Colonic mucosa (tissue), 4 donors: ENCODE results near the gene PIEZO2. TPM values are rescaled to one million over a fixed set of nuclear protein-coding genes. Genes with fewer than 3 reads are reported as not detected.

ENCODE experiments used
- DNase-seq: peaks from one replicate; pipeline ENCODE4 v3.0.0-alpha.2; 2020
- H3K27ac ChIP-seq: fragments of 200-600 bp; one replicate; pipeline ENCODE4 v1.8.0; 2021
- H3K27me3 ChIP-seq: fragments of 200-600 bp; one replicate; pipeline ENCODE4 v1.8.0; 2021
- H3K36me3 ChIP-seq: fragments of 200-600 bp; one replicate; pipeline ENCODE4 v1.8.0; 2021
- H3K4me1 ChIP-seq: fragments of 200-600 bp; one replicate; pipeline ENCODE4 v1.8.0; 2021; ENCODE audit warnings: mild to moderate bottlenecking
- H3K4me3 ChIP-seq: fragments of 200-600 bp; one replicate; pipeline ENCODE4 v1.8.0; 2021
- H3K9ac ChIP-seq, 2 donors: one replicate each; pipeline ENCODE4 v1.7.0; 2013; ENCODE audit warnings: control low read depth in 2 of 2, low read depth in 2 of 2, low read length in 2 of 2
- H3K9me3 ChIP-seq: fragments of 200-600 bp; one replicate; pipeline ENCODE4 v1.8.0; 2021
- intact Hi-C: fragments of 100-400 bp; cut with DNase I; formaldehyde crosslinking; loops from one replicate; pipeline ENCODE4 v1.14.1; 2022
- total RNA-seq, 2 donors: library from RNA; stranded (reverse); fragmentation: NEBNext Ultra II Directional in 1 of 2; extraction: Animal tissue kit (Norgen Biotek cat#: 25700) in 1 of 2; gene quantifications; one replicate each; pipeline ENCODE4 v1.2.1, GENCODE V29; 2021
- TF ChIP-seq, protein P1 (sequence below): fragments of 200-600 bp; IDR thresholded peaks from one replicate; pipeline ENCODE4 v1.8.0; 2022; ENCODE audit warnings: antibody characterized with exemption, mild to moderate bottlenecking
- donor health status: healthy.
- donor health status: DM: no; HTN: no; CAD: no.
- donor health status: DM: no; HTN: no; CAD: no.

The PIEZO2 gene
- total RNA-seq, 2 donors from 2014 or later: 0.79 to 4.0 TPM

DNA sequence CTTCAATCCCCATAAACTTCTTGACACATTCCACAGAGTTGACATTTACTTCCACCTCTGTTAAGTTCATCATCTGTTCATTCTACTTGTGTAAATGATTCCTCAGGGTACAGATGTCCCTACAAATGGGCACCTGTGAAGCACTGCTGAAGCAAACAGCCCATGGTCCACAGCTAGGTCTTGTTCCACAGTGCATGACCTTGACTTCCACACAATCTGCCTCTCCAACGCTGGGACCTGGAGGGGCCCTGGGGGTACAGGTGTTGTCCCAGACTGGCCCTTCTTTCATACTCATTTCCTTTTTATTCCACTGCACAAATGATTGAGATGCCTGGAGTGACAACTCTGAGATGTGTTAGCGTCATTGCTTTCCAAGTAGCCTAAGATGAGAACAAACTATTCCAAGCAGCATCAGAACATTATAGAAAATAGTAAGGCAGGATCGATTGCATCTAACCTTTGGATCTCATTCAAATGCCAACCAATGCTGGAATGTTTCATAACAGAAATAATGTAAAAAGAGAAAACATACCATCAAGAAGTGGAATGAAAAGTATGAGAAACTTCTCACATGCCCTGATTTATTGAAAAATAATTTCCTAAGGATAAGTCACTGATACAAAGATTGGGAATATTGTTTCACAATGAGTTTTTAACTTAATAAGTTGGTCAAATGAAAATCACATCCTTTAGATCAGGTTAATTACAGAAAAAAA is 31.2 kb downstream of the PIEZO2 start:
- intact Hi-C loops: no loop called here
- H3K9me3 ChIP-seq: no peaks in the 10 kb centered on the region
- H3K4me1 ChIP-seq: no peaks in the 10 kb centered on the region
- DNase-seq: no peak
- no peak overlapping the region for H3K9ac ChIP-seq
- H3K36me3 ChIP-seq: no peaks in the 10 kb centered on the region
- H3K4me3 ChIP-seq: no peak overlapping the region
- no peak overlapping the region for H3K27ac ChIP-seq
- no peaks in the 10 kb centered on the region for H3K27me3 ChIP-seq
- TF ChIP-seq, protein P1, sequence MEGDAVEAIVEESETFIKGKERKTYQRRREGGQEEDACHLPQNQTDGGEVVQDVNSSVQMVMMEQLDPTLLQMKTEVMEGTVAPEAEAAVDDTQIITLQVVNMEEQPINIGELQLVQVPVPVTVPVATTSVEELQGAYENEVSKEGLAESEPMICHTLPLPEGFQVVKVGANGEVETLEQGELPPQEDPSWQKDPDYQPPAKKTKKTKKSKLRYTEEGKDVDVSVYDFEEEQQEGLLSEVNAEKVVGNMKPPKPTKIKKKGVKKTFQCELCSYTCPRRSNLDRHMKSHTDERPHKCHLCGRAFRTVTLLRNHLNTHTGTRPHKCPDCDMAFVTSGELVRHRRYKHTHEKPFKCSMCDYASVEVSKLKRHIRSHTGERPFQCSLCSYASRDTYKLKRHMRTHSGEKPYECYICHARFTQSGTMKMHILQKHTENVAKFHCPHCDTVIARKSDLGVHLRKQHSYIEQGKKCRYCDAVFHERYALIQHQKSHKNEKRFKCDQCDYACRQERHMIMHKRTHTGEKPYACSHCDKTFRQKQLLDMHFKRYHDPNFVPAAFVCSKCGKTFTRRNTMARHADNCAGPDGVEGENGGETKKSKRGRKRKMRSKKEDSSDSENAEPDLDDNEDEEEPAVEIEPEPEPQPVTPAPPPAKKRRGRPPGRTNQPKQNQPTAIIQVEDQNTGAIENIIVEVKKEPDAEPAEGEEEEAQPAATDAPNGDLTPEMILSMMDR: no peak

DNA sequence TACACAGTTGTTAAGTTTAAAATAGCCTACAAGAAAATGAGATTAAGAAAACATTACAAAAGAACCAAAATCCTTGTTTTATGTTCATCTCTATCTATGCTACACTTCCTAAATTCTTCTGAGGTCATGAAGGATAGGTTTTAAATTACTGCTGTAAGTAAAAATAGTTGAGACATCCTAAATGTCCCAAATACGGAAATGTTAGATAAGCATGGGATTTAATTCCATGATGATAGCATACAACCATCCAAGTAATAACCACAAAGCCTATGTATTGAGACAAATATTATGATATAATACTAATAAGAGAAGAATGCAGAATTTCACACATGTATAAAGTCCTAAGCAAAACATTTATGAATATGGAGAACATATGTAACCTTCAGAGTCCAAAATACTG is 34.1 kb downstream of the PIEZO2 start:
- no peaks in the 10 kb centered on the region for H3K9me3 ChIP-seq
- H3K9ac ChIP-seq: no peak overlapping the region
- TF ChIP-seq, protein P1: no peak
- no peak overlapping the region for H3K4me3 ChIP-seq
- H3K4me1 ChIP-seq: no peaks in the 10 kb centered on the region
- intact Hi-C loops: no loop called here
- no peak overlapping the region for H3K27ac ChIP-seq
- no peaks in the 10 kb centered on the region for H3K27me3 ChIP-seq
- no peak for DNase-seq
- no peaks in the 10 kb centered on the region for H3K36me3 ChIP-seq

DNA sequence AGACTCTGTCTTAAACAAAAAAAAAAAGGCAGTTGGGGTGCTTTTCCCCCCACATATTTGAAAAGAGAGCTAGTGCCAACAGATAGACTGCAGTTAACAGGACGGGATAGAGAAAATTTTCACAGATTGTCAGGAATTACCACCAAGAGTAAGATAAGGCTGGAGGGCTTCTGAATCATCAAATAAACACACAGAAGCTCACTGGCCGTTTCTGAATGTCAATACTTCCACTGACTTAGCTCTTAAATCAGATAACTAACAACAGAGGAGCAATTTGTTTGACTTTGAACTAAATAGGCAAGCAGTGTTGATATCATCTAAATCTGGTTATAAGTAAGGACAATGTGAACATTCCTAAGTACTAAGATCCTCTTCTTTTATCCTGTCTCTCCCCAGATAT is 34.7 kb downstream of the PIEZO2 start:
- intact Hi-C loops: no loop called here
- H3K9me3 ChIP-seq: no peaks in the 10 kb centered on the region
- TF ChIP-seq, protein P1: no peak
- H3K4me1 ChIP-seq: no peaks in the 10 kb centered on the region
- no peaks in the 10 kb centered on the region for H3K27me3 ChIP-seq
- no peak for DNase-seq
- H3K27ac ChIP-seq: no peak overlapping the region
- no peak overlapping the region for H3K4me3 ChIP-seq
- no peak overlapping the region for H3K9ac ChIP-seq
- no peaks in the 10 kb centered on the region for H3K36me3 ChIP-seq

DNA sequence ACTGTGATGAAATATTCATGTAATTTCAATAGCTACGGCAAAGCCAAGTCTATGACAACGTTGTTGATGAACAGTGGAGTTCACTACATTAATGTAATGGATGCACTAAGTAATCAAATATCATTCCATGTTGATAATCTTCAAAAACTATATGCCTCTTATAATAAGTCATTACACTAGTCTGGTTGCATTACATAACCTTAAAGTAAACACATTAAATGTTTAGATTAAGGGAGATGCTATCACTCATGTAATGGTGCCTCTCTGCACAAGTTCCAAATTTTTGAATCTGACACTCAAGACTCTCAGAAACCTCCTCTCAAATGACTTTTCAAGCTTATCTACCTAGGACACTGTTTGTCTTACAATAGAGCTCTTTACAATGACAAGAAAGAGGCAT is 35.4 kb downstream of the PIEZO2 start:
- Histone ChIP-seq H3K36me3 (no peaks in the 10 kb centered on the region), H3K9ac (no peak overlapping the region), H3K4me3 (no peak overlapping the region), H3K9me3 (no peaks in the 10 kb centered on the region), H3K27me3 (no peaks in the 10 kb centered on the region), H3K27ac (no peak overlapping the region), H3K4me1 (no peaks in the 10 kb centered on the region)
- TF ChIP-seq, protein P1: no peak
- intact Hi-C loops: no loop called here
- no peak for DNase-seq

DNA sequence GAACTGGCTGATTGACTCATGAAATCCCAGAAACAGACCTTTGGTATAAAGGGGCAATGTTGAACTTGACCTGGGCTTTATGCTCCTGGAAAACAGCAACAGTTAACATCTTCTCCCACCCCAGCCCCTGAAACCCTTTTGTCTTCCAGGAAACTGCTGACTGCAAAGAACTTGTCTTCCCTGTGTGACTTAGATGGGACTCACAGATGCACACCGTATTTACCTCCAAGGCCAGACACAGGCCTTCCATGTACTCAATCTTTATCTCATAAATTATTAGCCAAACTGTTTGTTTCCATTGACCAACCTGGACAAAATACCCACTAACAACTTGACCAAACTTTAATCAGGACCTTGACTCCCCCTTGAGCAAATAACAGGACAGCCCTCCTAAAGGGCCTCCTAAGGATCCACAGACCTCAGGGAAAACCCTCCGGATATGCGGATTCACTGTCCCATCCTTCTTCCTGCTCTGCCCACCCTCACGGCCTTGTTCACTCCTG is 36.3 kb downstream of the PIEZO2 start:
- Histone ChIP-seq H3K4me3 (no peak overlapping the region), H3K27me3 (no peaks in the 10 kb centered on the region), H3K9ac (no peak overlapping the region), H3K36me3 (no peaks in the 10 kb centered on the region), H3K4me1 (no peaks in the 10 kb centered on the region), H3K27ac (no peak overlapping the region), H3K9me3 (no peaks in the 10 kb centered on the region)
- intact Hi-C loops: no loop called here
- TF ChIP-seq, protein P1: no peak
- DNase-seq: no peak
